Right lobe of liver (tissue), 4 donors: Measurements from ENCODE around the gene CYGB.

Experiments
- POLR2A ChIP-seq: fragments of 450-650 bp; IDR thresholded peaks from one replicate; pipeline ENCODE4 v1.6.1; 2017; ENCODE audit warnings: antibody characterized with exemption, mild to moderate bottlenecking
- TF ChIP-seq, protein P1 (sequence below), 4 donors: fragments of 200-600 bp in 3 of 4; fragments of 450-650 bp in 1 of 4; IDR thresholded peaks; one replicate each; pipeline versions ENCODE4 v1.5.1 to v1.8.0; 2016 to 2022; ENCODE audit warnings: antibody characterized with exemption in 4 of 4, mild to moderate bottlenecking in 2 of 4
- donor health status: DM: no; HTN: no; CAD: no.
- donor health status: DM: no; HTN: no; CAD: no.
- donor health status: DM: no; HTN: yes; CAD: no.

DNA sequence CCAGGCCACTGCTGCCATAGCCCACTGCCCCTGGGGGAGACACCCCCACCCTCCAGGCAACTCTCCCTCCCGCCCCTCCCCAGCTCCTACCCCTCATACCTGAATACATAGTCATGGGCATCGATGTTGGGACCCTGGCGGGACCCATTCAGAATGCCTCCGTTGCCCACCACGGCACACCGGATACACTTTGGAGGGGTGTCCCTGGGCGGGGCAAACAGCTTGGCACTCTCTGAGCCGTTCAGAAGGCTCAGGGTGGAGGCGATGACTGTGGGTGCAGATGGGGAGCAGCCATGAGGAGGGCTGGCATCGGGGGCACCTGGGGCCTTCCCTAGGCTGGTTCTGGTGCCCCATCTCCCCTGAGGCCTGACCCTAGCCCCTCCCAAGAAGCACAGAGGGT lies 35.6 kb upstream of the CYGB start:
- TF ChIP-seq POLR2A: no peak
- TF ChIP-seq, protein P1, sequence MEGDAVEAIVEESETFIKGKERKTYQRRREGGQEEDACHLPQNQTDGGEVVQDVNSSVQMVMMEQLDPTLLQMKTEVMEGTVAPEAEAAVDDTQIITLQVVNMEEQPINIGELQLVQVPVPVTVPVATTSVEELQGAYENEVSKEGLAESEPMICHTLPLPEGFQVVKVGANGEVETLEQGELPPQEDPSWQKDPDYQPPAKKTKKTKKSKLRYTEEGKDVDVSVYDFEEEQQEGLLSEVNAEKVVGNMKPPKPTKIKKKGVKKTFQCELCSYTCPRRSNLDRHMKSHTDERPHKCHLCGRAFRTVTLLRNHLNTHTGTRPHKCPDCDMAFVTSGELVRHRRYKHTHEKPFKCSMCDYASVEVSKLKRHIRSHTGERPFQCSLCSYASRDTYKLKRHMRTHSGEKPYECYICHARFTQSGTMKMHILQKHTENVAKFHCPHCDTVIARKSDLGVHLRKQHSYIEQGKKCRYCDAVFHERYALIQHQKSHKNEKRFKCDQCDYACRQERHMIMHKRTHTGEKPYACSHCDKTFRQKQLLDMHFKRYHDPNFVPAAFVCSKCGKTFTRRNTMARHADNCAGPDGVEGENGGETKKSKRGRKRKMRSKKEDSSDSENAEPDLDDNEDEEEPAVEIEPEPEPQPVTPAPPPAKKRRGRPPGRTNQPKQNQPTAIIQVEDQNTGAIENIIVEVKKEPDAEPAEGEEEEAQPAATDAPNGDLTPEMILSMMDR (IDR thresholded peaks at IDR 0.05): no peak
